AML-193 (cell line): ENCODE data around the gene ROPN1L.
"Not testable (repeated sequence)": the region's sequence is repeated elsewhere in the genome, so short reads cannot be mapped to it uniquely, and the experiment has no call there.

Experiments used
- DNase-seq, 2 experiments: peaks; one replicate each; lab custom pipeline; 2025; lab: John Stamatoyannopoulos, UW

The ROPN1L gene

GRCh38 chr5:10501554-10502075, 59.9 kb downstream of the ROPN1L start:
- no peak for DNase-seq

- no peak for DNase-seq
These were observed 60.5 kb downstream of the ROPN1L start for GRCh38 chr5:10502130-10502529.

- no peak for DNase-seq
These were observed 60.9 kb downstream of the ROPN1L start for GRCh38 chr5:10502578-10502977.

GRCh38 chr5:10503321-10503720, 61.6 kb downstream of the ROPN1L start:
- DNase-seq = no peak

- DNase-seq = no peak
These were observed 62.5 kb downstream of the ROPN1L start for GRCh38 chr5:10503997-10504793.

GRCh38 chr5:10505517-10506095, 63.9 kb downstream of the ROPN1L start:
- DNase-seq = peak; percentile 78 to 87

- DNase-seq = no peak
These were observed 64.9 kb downstream of the ROPN1L start for GRCh38 chr5:10506535-10506934.

- no peak for DNase-seq
These were observed 66.0 kb downstream of the ROPN1L start for GRCh38 chr5:10507575-10508096.

GRCh38 chr5:10509575-10509974, 67.9 kb downstream of the ROPN1L start:
- DNase-seq = no peak

- no peak for DNase-seq
These were observed 70.3 kb downstream of the ROPN1L start for GRCh38 chr5:10511741-10512640.

- no peak for DNase-seq
These were observed 72.1 kb downstream of the ROPN1L start for GRCh38 chr5:10513501-10514442.

GRCh38 chr5:10514572-10514971, 72.9 kb downstream of the ROPN1L start:
- not testable (repeated sequence) for DNase-seq
